ENCODE measurements around the gene MRPL57.
A peak's percentile ranks its signal among the peaks of the same experiment; 100 is the strongest.
"Not testable (repeated sequence)": the region's sequence is repeated elsewhere in the genome, so short reads cannot be mapped to it uniquely, and the experiment has no call there.

Gene MRPL57

GRCh38 chr13:21135833-21136232 lies 40.6 kb upstream of the MRPL57 start:
- WGBS (ENCODE audit: extremely low coverage, insufficient coverage, insufficient read length): no CpG with 5 or more reads among the region's 6 CpGs
- not testable (repeated sequence) for DNase-seq

GRCh38 chr13:21137696-21138095 lies 38.8 kb upstream of the MRPL57 start:
- no peak overlapping the region for H3K18ac ChIP-seq (ENCODE audit: low read length)
- H3K27ac ChIP-seq (ENCODE audit: low read depth, low read length): no peak overlapping the region
- DNase-seq: peak; percentile 56 to 70
- H3K4me2 ChIP-seq (ENCODE audit: low read length): no peak overlapping the region
- no peak overlapping the region for H3K14ac ChIP-seq (ENCODE audit: low read length)
- H3K27me3 ChIP-seq (ENCODE audit: insufficient read depth, low read length): no peaks in the 10 kb centered on the region
- no peak overlapping the region for H4K8ac ChIP-seq (ENCODE audit: low read depth, low read length)
- no peaks in the 10 kb centered on the region for H3K4me1 ChIP-seq (ENCODE audit: control insufficient read depth in 1 of 2, insufficient read depth in 2 of 2, low read length in 2 of 2)
- H3K36me3 ChIP-seq (ENCODE audit: control insufficient read depth in 1 of 2, insufficient read depth in 2 of 2, low read length in 2 of 2): peaks cover 0 to 6% of the 10 kb centered on the region in 2 experiments
- no peak overlapping the region for H2BK120ac ChIP-seq (ENCODE audit: insufficient read depth, low read length, poor library complexity)
- H3K23ac ChIP-seq (ENCODE audit: low read length): no peak overlapping the region
- no peak overlapping the region for H2AK5ac ChIP-seq (ENCODE audit: low read length)
- H3K9ac ChIP-seq (ENCODE audit: low read length): no peak overlapping the region
- H3K79me1 ChIP-seq (ENCODE audit: low read length): peaks cover 6% of the 10 kb centered on the region
- no CpG with 5 or more reads among the region's 5 CpGs for WGBS (ENCODE audit: extremely low coverage, insufficient coverage, insufficient read length)
- H3K9me3 ChIP-seq (ENCODE audit: insufficient read depth, low read depth, low read length): no peaks in the 10 kb centered on the region
- no peak overlapping the region for H2AFZ ChIP-seq (ENCODE audit: insufficient read depth, low read length, poor library complexity)
- no peak overlapping the region for H3K4me3 ChIP-seq (ENCODE audit: low read depth, low read length)
- peaks cover 7% of the 10 kb centered on the region for H3K79me2 ChIP-seq (ENCODE audit: control insufficient read depth, insufficient read depth, low read length, poor library complexity)
- H2BK12ac ChIP-seq (ENCODE audit: low read length): no peak overlapping the region
- H4K12ac ChIP-seq (ENCODE audit: low read depth, low read length): no peak overlapping the region
- H3K4ac ChIP-seq (ENCODE audit: low read depth, low read length): no peak overlapping the region
- H2BK5ac ChIP-seq (ENCODE audit: low read depth, low read length, poor library complexity): no peak overlapping the region
- no peak overlapping the region for H4K91ac ChIP-seq (ENCODE audit: low read depth, low read length)

More at GRCh38 chr13:21135833-21136232, 40.6 kb upstream of the MRPL57 start:
- H3K9me3 ChIP-seq (ENCODE audit: insufficient read depth, low read depth, low read length); H4K8ac ChIP-seq (ENCODE audit: low read depth, low read length); H3K4me3 ChIP-seq (ENCODE audit: low read depth, low read length); H3K36me3 ChIP-seq (ENCODE audit: control insufficient read depth in 1 of 2, insufficient read depth in 2 of 2, low read length in 2 of 2); H4K91ac ChIP-seq (ENCODE audit: low read depth, low read length); H3K4me2 ChIP-seq (ENCODE audit: low read length); H2BK120ac ChIP-seq (ENCODE audit: insufficient read depth, low read length, poor library complexity); H3K27me3 ChIP-seq (ENCODE audit: insufficient read depth, low read length); H3K4me1 ChIP-seq (ENCODE audit: control insufficient read depth in 1 of 2, insufficient read depth in 2 of 2, low read length in 2 of 2); H2AFZ ChIP-seq (ENCODE audit: insufficient read depth, low read length, poor library complexity); H3K23ac ChIP-seq (ENCODE audit: low read length); H3K4ac ChIP-seq (ENCODE audit: low read depth, low read length); H3K79me1 ChIP-seq (ENCODE audit: low read length); H3K79me2 ChIP-seq (ENCODE audit: control insufficient read depth, insufficient read depth, low read length, poor library complexity); H4K12ac ChIP-seq (ENCODE audit: low read depth, low read length); H2BK5ac ChIP-seq (ENCODE audit: low read depth, low read length, poor library complexity); H3K18ac ChIP-seq (ENCODE audit: low read length); H2BK12ac ChIP-seq (ENCODE audit: low read length); H3K14ac ChIP-seq (ENCODE audit: low read length); H3K9ac ChIP-seq (ENCODE audit: low read length); H2AK5ac ChIP-seq (ENCODE audit: low read length); H3K27ac ChIP-seq (ENCODE audit: low read depth, low read length): not testable (repeated sequence)

GRCh38 chr13:21138561-21138960 lies 37.9 kb upstream of the MRPL57 start:
- no peak overlapping the region for H3K9ac ChIP-seq (ENCODE audit: low read length)
- no peak overlapping the region for H2BK5ac ChIP-seq (ENCODE audit: low read depth, low read length, poor library complexity)
- H2AK5ac ChIP-seq (ENCODE audit: low read length): no peak overlapping the region
- no peaks in the 10 kb centered on the region for H3K9me3 ChIP-seq (ENCODE audit: insufficient read depth, low read depth, low read length)
- no peak overlapping the region for H2BK12ac ChIP-seq (ENCODE audit: low read length)
- no peak overlapping the region for H4K91ac ChIP-seq (ENCODE audit: low read depth, low read length)
- H4K12ac ChIP-seq (ENCODE audit: low read depth, low read length): no peak overlapping the region
- H2AFZ ChIP-seq (ENCODE audit: insufficient read depth, low read length, poor library complexity): no peak overlapping the region
- H3K14ac ChIP-seq (ENCODE audit: low read length): no peak overlapping the region
- H2BK120ac ChIP-seq (ENCODE audit: insufficient read depth, low read length, poor library complexity): no peak overlapping the region
- H3K27ac ChIP-seq (ENCODE audit: low read depth, low read length): no peak overlapping the region
- no peak overlapping the region for H3K4me2 ChIP-seq (ENCODE audit: low read length)
- H3K4ac ChIP-seq (ENCODE audit: low read depth, low read length): no peak overlapping the region
- DNase-seq: peak in 1 of 2 donors; percentile 38
- peaks cover 0 to 7% of the 10 kb centered on the region in 2 experiments for H3K36me3 ChIP-seq (ENCODE audit: control insufficient read depth in 1 of 2, insufficient read depth in 2 of 2, low read length in 2 of 2)
- H4K8ac ChIP-seq (ENCODE audit: low read depth, low read length): no peak overlapping the region
- peaks cover 7% of the 10 kb centered on the region for H3K79me2 ChIP-seq (ENCODE audit: control insufficient read depth, insufficient read depth, low read length, poor library complexity)
- H3K79me1 ChIP-seq (ENCODE audit: low read length): peaks cover 6% of the 10 kb centered on the region
- H3K27me3 ChIP-seq (ENCODE audit: insufficient read depth, low read length): no peaks in the 10 kb centered on the region
- no peak overlapping the region for H3K23ac ChIP-seq (ENCODE audit: low read length)
- no CpG with 5 or more reads among the region's 1 CpG for WGBS (ENCODE audit: extremely low coverage, insufficient coverage, insufficient read length)
- no peaks in the 10 kb centered on the region for H3K4me1 ChIP-seq (ENCODE audit: control insufficient read depth in 1 of 2, insufficient read depth in 2 of 2, low read length in 2 of 2)
- no peak overlapping the region for H3K18ac ChIP-seq (ENCODE audit: low read length)
- H3K4me3 ChIP-seq (ENCODE audit: low read depth, low read length): no peak overlapping the region

- Histone ChIP-seq H3K79me1 (ENCODE audit: low read length) (peaks cover 6% of the 10 kb centered on the region), H3K18ac (ENCODE audit: low read length) (no peak overlapping the region), H3K27me3 (ENCODE audit: insufficient read depth, low read length) (no peaks in the 10 kb centered on the region), H3K36me3 (ENCODE audit: control insufficient read depth in 1 of 2, insufficient read depth in 2 of 2, low read length in 2 of 2) (peaks cover 2 to 7% of the 10 kb centered on the region in 2 experiments), H2AK5ac (ENCODE audit: low read length) (no peak overlapping the region), H3K14ac (ENCODE audit: low read length) (no peak overlapping the region), H2BK12ac (ENCODE audit: low read length) (no peak overlapping the region), H4K91ac (ENCODE audit: low read depth, low read length) (no peak overlapping the region), H2BK5ac (ENCODE audit: low read depth, low read length, poor library complexity) (no peak overlapping the region), H4K12ac (ENCODE audit: low read depth, low read length) (peak overlapping the region; percentile 66), H3K4me1 (ENCODE audit: control insufficient read depth in 1 of 2, insufficient read depth in 2 of 2, low read length in 2 of 2) (no peaks in the 10 kb centered on the region), H3K9ac (ENCODE audit: low read length) (no peak overlapping the region), H2BK120ac (ENCODE audit: insufficient read depth, low read length, poor library complexity) (no peak overlapping the region), H3K4me3 (ENCODE audit: low read depth, low read length) (no peak overlapping the region), H3K9me3 (ENCODE audit: insufficient read depth, low read depth, low read length) (no peaks in the 10 kb centered on the region), H4K8ac (ENCODE audit: low read depth, low read length) (peak overlapping the region; percentile 62), H3K4me2 (ENCODE audit: low read length) (peak overlapping the region; percentile 54), H2AFZ (ENCODE audit: insufficient read depth, low read length, poor library complexity) (no peak overlapping the region), H3K4ac (ENCODE audit: low read depth, low read length) (no peak overlapping the region), H3K23ac (ENCODE audit: low read length) (no peak overlapping the region), H3K27ac (ENCODE audit: low read depth, low read length) (no peak overlapping the region), H3K79me2 (ENCODE audit: control insufficient read depth, insufficient read depth, low read length, poor library complexity) (peaks cover 7% of the 10 kb centered on the region)
- WGBS (ENCODE audit: extremely low coverage, insufficient coverage, insufficient read length): no CpG with 5 or more reads among the region's 12 CpGs
- no peak for DNase-seq
Observed at GRCh38 chr13:21139374-21139773, 37.1 kb upstream of the MRPL57 start.

All from trophoblast cell (in vitro differentiated cells and primary cell).